OCI-LY7 (cell line): Measurements from ENCODE around the gene TNFAIP3.

Experiments
- EZH2phosphoT487 ChIP-seq: fragments of 200-600 bp; sonication (generic); IDR thresholded peaks from 2 replicates; pipeline ENCODE4 v1.6.1; 2018; ENCODE audit warnings: low read depth, borderline replicate concordance, mild to moderate bottlenecking, mixed run types, antibody characterized with exemption, low read length, moderate library complexity, mixed read lengths
- TF ChIP-seq, protein P1 (sequence below): fragments of 200-600 bp; sonication (generic); conservative IDR thresholded peaks from 2 replicates; pipeline ENCODE4 v1.5.1; 2014; ENCODE audit warnings: mild to moderate bottlenecking, antibody characterized with exemption, low read length, moderate library complexity, mixed read lengths

DNA sequence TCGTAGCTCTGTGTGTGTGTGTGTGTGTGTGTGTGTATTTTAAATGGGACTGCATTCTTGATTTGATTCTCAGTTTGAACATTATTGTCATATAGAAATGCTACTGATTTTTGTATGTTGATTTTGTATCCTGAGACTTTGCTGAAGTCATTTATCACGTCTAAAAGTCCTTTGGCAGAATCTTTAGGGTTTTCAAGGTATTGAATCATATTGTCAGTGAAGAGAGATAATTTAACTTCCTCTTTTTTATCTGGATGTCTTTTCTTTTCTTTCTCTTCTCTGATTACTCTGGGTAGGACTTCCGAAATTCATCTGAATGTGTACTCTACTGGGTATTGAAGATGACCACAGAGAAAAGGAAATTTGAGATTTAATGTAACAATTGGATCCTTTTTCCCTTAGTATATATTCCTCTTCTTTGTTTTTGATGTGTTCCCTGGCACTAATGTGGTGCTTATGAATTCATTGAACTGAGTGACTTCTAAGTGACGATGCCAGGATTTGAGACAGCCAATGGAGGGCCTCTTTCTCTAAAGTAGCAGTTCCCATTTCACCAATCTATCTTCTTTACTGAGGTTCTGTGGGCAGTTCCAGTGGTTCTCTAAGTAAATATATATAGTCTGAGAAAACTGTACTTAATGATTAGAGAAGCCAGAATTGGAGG, 47.6 kb downstream of the TNFAIP3 start:
- TF ChIP-seq, protein P1, sequence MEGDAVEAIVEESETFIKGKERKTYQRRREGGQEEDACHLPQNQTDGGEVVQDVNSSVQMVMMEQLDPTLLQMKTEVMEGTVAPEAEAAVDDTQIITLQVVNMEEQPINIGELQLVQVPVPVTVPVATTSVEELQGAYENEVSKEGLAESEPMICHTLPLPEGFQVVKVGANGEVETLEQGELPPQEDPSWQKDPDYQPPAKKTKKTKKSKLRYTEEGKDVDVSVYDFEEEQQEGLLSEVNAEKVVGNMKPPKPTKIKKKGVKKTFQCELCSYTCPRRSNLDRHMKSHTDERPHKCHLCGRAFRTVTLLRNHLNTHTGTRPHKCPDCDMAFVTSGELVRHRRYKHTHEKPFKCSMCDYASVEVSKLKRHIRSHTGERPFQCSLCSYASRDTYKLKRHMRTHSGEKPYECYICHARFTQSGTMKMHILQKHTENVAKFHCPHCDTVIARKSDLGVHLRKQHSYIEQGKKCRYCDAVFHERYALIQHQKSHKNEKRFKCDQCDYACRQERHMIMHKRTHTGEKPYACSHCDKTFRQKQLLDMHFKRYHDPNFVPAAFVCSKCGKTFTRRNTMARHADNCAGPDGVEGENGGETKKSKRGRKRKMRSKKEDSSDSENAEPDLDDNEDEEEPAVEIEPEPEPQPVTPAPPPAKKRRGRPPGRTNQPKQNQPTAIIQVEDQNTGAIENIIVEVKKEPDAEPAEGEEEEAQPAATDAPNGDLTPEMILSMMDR = no peak
- TF ChIP-seq EZH2phosphoT487 = no peak
